ENCODE measurements around the gene GSTM3.

GSTM3 gene

DNA sequence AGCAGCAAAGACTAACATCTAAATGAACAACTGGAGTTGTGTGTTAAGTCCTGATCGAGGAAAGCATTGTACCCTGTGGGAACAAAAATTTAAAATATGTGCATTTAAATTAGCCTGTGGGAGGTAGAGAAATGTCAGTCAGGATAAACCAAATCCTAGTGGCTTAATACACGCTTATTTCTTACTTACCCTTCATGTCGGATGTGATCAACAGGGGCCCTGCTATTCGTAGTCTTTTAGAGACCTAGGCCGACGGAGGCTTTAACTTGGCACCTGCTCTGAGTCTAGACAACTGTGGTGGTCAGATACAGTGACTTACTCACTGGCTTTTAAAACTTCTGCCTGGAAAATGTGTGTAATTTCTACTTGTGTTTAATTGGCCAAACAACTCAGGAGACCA, 10.2 kb downstream of the GSTM3 start:
- Histone ChIP-seq H3K36me3 (ENCODE audit: control insufficient read depth in 5 of 5, insufficient read depth in 5 of 5, low read length in 5 of 5) (no peaks in the 10 kb centered on the region), H3K27ac (ENCODE audit: low read depth, low read length) (no peak overlapping the region), H3K9ac (ENCODE audit: low read length in 5 of 5) (no peak overlapping the region), H3K4me3 (ENCODE audit: low read depth in 1 of 5, low read length in 5 of 5) (no peak overlapping the region), H3K27me3 (ENCODE audit: control insufficient read depth in 5 of 5, insufficient read depth in 4 of 5, low read length in 5 of 5) (no peaks in the 10 kb centered on the region), H3K9me3 (ENCODE audit: control insufficient read depth in 5 of 5, low read length in 5 of 5) (no peaks in the 10 kb centered on the region), H3K4me1 (ENCODE audit: control insufficient read depth in 5 of 5, insufficient read depth in 5 of 5, low read length in 5 of 5) (no peaks in the 10 kb centered on the region)

DNA sequence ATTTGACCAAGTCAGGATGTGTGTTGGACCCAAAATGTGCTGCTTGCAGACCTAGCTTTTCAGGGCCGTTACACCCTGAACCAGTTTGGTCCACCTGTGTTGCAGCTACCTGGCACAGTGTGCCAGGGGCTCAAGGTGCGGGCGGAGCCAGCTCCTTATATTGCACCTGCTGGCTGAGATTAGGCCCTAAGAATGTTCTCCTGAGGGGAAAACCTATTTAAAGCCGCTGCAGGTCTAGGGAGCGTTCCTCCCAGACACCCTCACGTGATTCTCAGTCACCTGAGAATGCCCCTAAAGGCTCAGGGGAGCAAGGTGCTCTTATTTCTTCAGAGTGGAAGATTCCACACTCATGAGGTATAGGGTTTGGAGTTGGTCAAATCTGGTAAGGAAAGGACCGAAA, 12.0 kb downstream of the GSTM3 start:
- H3K27ac ChIP-seq (ENCODE audit: low read depth, low read length) = no peak overlapping the region
- H3K9ac ChIP-seq (ENCODE audit: low read length in 5 of 5) = no peak overlapping the region
- no peaks in the 10 kb centered on the region for H3K9me3 ChIP-seq (ENCODE audit: control insufficient read depth in 5 of 5, low read length in 5 of 5)
- no peaks in the 10 kb centered on the region for H3K27me3 ChIP-seq (ENCODE audit: control insufficient read depth in 5 of 5, insufficient read depth in 4 of 5, low read length in 5 of 5)
- no peak overlapping the region for H3K4me3 ChIP-seq (ENCODE audit: low read depth in 1 of 5, low read length in 5 of 5)
- no peaks in the 10 kb centered on the region for H3K4me1 ChIP-seq (ENCODE audit: control insufficient read depth in 5 of 5, insufficient read depth in 5 of 5, low read length in 5 of 5)
- no peaks in the 10 kb centered on the region for H3K36me3 ChIP-seq (ENCODE audit: control insufficient read depth in 5 of 5, insufficient read depth in 5 of 5, low read length in 5 of 5)

DNA sequence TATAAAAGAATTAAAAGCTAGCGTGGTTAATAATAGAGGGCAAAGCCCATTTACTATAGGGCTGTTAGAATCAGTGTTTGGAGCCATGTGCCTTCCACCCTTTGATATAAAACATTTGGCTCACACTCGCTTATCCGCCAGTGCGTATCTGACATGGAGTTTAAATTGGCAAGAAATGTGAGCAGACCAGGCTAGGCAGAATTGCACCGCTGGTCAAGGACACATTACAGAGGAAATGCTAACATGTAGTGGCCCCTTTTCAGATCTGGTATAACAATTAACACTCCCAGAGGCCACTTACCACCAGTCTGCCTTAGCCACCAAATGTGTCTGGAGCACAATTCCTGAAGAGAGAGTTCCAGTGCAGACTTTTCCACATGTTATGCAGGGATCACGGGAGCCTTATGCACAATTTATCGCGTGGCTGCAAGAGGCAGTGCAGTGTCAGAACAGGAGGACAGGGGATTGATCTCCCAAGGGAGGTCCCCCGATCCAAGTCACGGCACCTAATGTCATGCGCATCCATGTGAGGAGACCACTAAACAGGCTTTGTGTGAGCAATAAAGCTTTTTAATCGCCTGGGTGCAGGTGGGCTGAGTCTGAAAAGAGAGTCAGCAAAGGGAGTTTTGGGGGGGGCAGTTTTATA, 14.0 kb downstream of the GSTM3 start:
- Histone ChIP-seq H3K4me1 (ENCODE audit: control insufficient read depth in 5 of 5, insufficient read depth in 5 of 5, low read length in 5 of 5) (peaks cover 0 to 5% (median 0%) of the 10 kb centered on the region in 5 donors), H3K27me3 (ENCODE audit: control insufficient read depth in 5 of 5, insufficient read depth in 4 of 5, low read length in 5 of 5) (no peaks in the 10 kb centered on the region), H3K27ac (ENCODE audit: low read depth, low read length) (no peak overlapping the region), H3K9me3 (ENCODE audit: control insufficient read depth in 5 of 5, low read length in 5 of 5) (peaks cover 0 to 2% (median 0%) of the 10 kb centered on the region in 5 donors), H3K36me3 (ENCODE audit: control insufficient read depth in 5 of 5, insufficient read depth in 5 of 5, low read length in 5 of 5) (no peaks in the 10 kb centered on the region), H3K4me3 (ENCODE audit: low read depth in 1 of 5, low read length in 5 of 5) (no peak overlapping the region), H3K9ac (ENCODE audit: low read length in 5 of 5) (no peak overlapping the region)

DNA sequence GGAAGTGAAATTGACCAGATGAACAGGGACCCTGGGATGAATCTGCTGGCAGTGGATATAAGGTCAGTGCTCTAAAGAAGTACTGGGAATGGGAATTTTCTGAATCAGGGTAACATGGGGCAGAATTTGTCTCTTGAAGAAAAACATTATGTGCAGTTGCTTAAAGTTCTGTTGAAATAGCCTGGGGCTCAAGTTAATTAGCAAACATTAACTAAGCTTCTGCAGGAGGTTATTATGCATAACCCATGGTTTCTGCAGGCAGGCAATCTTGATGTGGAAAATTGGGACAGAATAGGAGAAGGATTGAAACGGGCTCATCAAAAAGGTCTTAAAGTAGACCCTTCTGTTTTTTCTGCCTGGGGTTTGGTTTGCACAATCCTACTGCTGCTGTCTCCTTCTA, 14.8 kb downstream of the GSTM3 start:
- peaks cover 0 to 2% (median 0%) of the 10 kb centered on the region in 5 donors for H3K9me3 ChIP-seq (ENCODE audit: control insufficient read depth in 5 of 5, low read length in 5 of 5)

DNA sequence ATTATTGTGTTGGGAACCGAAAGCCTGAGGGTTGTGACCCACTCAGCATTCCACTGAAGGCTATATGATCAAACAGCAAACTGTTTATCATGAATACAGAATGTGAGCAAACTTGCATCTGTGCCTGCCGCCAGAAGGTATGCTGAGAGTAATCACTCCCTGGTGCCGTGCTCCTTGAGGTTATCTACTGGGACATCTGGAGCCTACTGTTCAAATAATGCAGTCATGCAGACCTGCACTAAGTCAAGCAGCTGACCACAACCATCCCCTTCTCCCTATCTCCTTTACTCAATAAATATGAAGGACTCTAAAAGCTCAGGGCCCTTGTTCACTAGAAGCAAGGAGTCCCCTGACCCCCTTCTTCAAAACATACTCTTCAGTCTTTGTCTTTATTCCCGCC, 15.3 kb downstream of the GSTM3 start:
- no peak overlapping the region for H3K27ac ChIP-seq (ENCODE audit: low read depth, low read length)
- peaks cover 0 to 2% (median 0%) of the 10 kb centered on the region in 5 donors for H3K9me3 ChIP-seq (ENCODE audit: control insufficient read depth in 5 of 5, low read length in 5 of 5)
- H3K36me3 ChIP-seq (ENCODE audit: control insufficient read depth in 5 of 5, insufficient read depth in 5 of 5, low read length in 5 of 5) = no peaks in the 10 kb centered on the region
- H3K4me1 ChIP-seq (ENCODE audit: control insufficient read depth in 5 of 5, insufficient read depth in 5 of 5, low read length in 5 of 5) = peaks cover 0 to 5% (median 0%) of the 10 kb centered on the region in 5 donors
- no peak overlapping the region for H3K9ac ChIP-seq (ENCODE audit: low read length in 5 of 5)
- no peak overlapping the region for H3K4me3 ChIP-seq (ENCODE audit: low read depth in 1 of 5, low read length in 5 of 5)
- H3K27me3 ChIP-seq (ENCODE audit: control insufficient read depth in 5 of 5, insufficient read depth in 4 of 5, low read length in 5 of 5) = no peaks in the 10 kb centered on the region

More for the DNA sequence above, 14.8 kb downstream of the GSTM3 start:
- Histone ChIP-seq H3K27ac (ENCODE audit: low read depth, low read length) (no peak overlapping the region), H3K27me3 (ENCODE audit: control insufficient read depth in 5 of 5, insufficient read depth in 4 of 5, low read length in 5 of 5) (no peaks in the 10 kb centered on the region), H3K4me3 (ENCODE audit: low read depth in 1 of 5, low read length in 5 of 5) (no peak overlapping the region), H3K36me3 (ENCODE audit: control insufficient read depth in 5 of 5, insufficient read depth in 5 of 5, low read length in 5 of 5) (no peaks in the 10 kb centered on the region), H3K4me1 (ENCODE audit: control insufficient read depth in 5 of 5, insufficient read depth in 5 of 5, low read length in 5 of 5) (peaks cover 0 to 5% (median 0%) of the 10 kb centered on the region in 5 donors), H3K9ac (ENCODE audit: low read length in 5 of 5) (no peak overlapping the region)

DNA sequence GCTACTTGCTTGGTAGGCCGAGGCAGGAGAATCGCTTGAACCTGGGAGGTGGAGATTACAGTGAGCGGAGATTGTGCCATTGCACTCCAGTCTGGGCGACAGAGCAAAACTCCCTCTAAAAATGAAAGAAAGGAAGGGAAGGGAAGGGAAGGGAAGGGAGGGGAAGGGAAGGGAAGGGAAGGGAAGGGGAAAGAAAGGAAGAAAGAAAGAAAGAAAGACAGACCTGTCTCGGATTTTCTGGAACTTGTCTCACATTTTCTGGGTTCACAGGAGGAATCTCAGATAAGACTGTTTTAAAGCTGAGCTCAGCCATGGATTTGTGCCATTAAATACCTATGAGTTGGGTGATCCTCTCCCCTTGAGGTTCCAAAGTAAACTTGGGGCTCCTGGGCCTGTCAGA, 15.9 kb downstream of the GSTM3 start:
- H3K9ac ChIP-seq (ENCODE audit: low read length in 5 of 5) = no peak overlapping the region
- H3K4me1 ChIP-seq (ENCODE audit: control insufficient read depth in 5 of 5, insufficient read depth in 5 of 5, low read length in 5 of 5) = peaks cover 0 to 5% (median 0%) of the 10 kb centered on the region in 5 donors
- no peak overlapping the region for H3K27ac ChIP-seq (ENCODE audit: low read depth, low read length)
- no peaks in the 10 kb centered on the region for H3K27me3 ChIP-seq (ENCODE audit: control insufficient read depth in 5 of 5, insufficient read depth in 4 of 5, low read length in 5 of 5)
- no peak overlapping the region for H3K4me3 ChIP-seq (ENCODE audit: low read depth in 1 of 5, low read length in 5 of 5)
- no peaks in the 10 kb centered on the region for H3K36me3 ChIP-seq (ENCODE audit: control insufficient read depth in 5 of 5, insufficient read depth in 5 of 5, low read length in 5 of 5)
- peaks cover 0 to 2% (median 0%) of the 10 kb centered on the region in 5 donors for H3K9me3 ChIP-seq (ENCODE audit: control insufficient read depth in 5 of 5, low read length in 5 of 5)

DNA sequence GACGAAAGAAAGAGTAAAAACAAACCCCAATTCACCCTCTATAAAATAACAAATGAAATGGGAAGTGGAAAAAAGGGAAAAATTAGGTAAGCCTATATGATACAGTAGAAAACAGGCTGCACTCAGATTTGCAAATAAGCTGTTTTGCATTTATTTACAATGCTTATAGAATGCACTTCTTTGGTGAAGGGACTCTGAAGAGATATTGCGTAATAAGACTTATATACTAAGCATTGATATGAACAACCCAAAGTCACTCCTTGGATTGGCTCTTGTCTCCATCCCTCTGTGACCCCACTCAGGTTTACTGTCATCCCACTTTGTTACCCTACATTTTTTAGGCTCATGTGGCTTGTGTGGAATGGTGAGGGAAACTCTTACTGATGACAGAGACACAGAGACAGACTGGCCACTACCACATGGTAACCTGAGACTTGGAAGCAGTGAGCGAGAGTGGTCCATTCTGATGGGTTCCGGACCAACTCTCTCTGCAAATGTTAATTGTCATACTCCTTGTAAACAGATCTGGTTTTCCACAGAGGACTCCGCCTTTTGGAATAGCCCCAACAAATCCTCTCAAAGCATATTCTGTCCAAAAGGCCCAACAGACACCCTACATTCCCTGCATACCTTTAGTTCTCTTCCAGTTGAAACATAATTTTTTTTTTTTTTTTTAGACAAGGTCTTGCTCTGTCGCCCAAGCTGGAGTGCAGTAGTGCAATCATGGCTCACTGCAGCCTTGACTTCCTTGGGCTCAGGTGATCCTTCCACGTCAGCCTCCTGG, 17.7 kb downstream of the GSTM3 start:
- H3K9ac ChIP-seq (ENCODE audit: low read length in 5 of 5) = no peak overlapping the region
- H3K27me3 ChIP-seq (ENCODE audit: control insufficient read depth in 5 of 5, insufficient read depth in 4 of 5, low read length in 5 of 5) = no peaks in the 10 kb centered on the region
- no peaks in the 10 kb centered on the region for H3K36me3 ChIP-seq (ENCODE audit: control insufficient read depth in 5 of 5, insufficient read depth in 5 of 5, low read length in 5 of 5)
- H3K9me3 ChIP-seq (ENCODE audit: control insufficient read depth in 5 of 5, low read length in 5 of 5) = peaks cover 0 to 2% (median 0%) of the 10 kb centered on the region in 5 donors
- peaks cover 0 to 11% (median 0%) of the 10 kb centered on the region in 5 donors for H3K4me1 ChIP-seq (ENCODE audit: control insufficient read depth in 5 of 5, insufficient read depth in 5 of 5, low read length in 5 of 5)
- no peak overlapping the region for H3K4me3 ChIP-seq (ENCODE audit: low read depth in 1 of 5, low read length in 5 of 5)
- no peak overlapping the region for H3K27ac ChIP-seq (ENCODE audit: low read depth, low read length)

DNA sequence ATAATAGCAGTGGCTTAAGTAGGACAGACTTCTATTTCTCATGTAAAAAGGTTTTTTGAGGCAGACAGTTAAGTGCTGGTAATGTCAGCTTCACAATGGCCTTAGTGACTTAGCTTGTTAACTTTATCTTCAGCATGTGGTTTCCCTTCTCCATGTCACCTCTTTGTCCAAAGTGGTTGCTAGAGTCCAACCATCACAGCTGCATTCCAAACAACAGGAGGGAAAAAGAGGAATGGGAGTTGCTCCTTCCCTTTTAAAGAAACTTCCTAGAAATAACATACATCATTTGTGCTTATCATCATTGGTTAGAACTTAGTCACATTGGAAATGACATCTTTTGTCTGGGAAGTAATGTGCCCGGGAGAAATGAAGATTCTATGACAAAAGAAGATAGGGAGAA, 18.9 kb downstream of the GSTM3 start:
- Histone ChIP-seq H3K36me3 (ENCODE audit: control insufficient read depth in 5 of 5, insufficient read depth in 5 of 5, low read length in 5 of 5) (no peaks in the 10 kb centered on the region), H3K4me1 (ENCODE audit: control insufficient read depth in 5 of 5, insufficient read depth in 5 of 5, low read length in 5 of 5) (peaks cover 0 to 13% (median under 1%) of the 10 kb centered on the region in 5 donors), H3K4me3 (ENCODE audit: low read depth in 1 of 5, low read length in 5 of 5) (no peak overlapping the region), H3K9ac (ENCODE audit: low read length in 5 of 5) (no peak overlapping the region), H3K27me3 (ENCODE audit: control insufficient read depth in 5 of 5, insufficient read depth in 4 of 5, low read length in 5 of 5) (no peaks in the 10 kb centered on the region), H3K27ac (ENCODE audit: low read depth, low read length) (no peak overlapping the region), H3K9me3 (ENCODE audit: control insufficient read depth in 5 of 5, low read length in 5 of 5) (peaks cover 0 to 2% (median 0%) of the 10 kb centered on the region in 5 donors)

DNA sequence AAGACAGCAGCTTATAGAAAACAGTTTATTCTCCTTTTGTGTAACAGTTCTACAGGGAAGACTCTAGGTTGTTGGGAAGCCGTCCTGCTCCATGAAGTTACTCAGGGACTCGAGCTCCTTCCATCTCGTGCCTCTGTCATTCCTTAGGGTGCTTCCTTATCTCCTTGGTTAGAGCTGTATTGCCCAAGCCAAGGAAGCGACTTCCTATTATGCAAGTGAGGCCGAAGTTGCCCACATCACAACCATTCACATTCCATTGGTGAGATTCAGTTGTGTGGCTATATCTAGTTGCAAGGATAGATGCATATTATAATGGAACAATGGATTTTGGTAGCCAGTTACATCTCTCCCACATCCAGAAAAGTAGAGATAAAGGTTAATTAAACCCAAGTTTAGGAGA, 19.8 kb downstream of the GSTM3 start:
- Histone ChIP-seq H3K9me3 (ENCODE audit: control insufficient read depth in 5 of 5, low read length in 5 of 5) (peaks cover 0 to 2% (median 0%) of the 10 kb centered on the region in 5 donors), H3K9ac (ENCODE audit: low read length in 5 of 5) (no peak overlapping the region), H3K4me3 (ENCODE audit: low read depth in 1 of 5, low read length in 5 of 5) (no peak overlapping the region), H3K27ac (ENCODE audit: low read depth, low read length) (no peak overlapping the region), H3K4me1 (ENCODE audit: control insufficient read depth in 5 of 5, insufficient read depth in 5 of 5, low read length in 5 of 5) (peaks cover 0 to 20% (median 9%) of the 10 kb centered on the region in 5 donors), H3K27me3 (ENCODE audit: control insufficient read depth in 5 of 5, insufficient read depth in 4 of 5, low read length in 5 of 5) (no peaks in the 10 kb centered on the region), H3K36me3 (ENCODE audit: control insufficient read depth in 5 of 5, insufficient read depth in 5 of 5, low read length in 5 of 5) (no peaks in the 10 kb centered on the region)

DNA sequence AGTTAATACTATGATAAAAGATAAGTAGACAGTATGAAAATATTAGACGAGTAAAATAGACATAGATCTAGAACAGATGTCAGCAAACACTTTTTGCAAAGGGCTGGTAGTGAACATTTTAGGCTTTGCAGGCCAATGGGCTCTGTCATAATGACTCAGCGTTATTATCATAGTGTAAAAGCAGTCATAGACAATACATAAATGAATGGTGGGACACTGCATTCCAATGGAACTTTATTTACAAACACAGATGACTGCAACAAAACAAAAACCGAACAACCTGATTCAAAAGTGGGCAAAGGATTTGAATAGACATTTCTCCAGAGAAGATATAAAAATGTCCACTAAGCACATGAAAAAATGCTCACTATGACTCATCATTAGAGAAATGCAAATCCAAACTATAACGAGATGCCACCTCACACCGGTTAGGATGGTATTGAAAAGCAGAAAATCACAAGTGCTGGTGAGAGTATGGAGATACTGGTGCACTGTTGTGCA, 21.5 kb downstream of the GSTM3 start:
- Histone ChIP-seq H3K4me3 (ENCODE audit: low read depth in 1 of 5, low read length in 5 of 5) (no peak overlapping the region), H3K4me1 (ENCODE audit: control insufficient read depth in 5 of 5, insufficient read depth in 5 of 5, low read length in 5 of 5) (peaks cover 0 to 20% (median 9%) of the 10 kb centered on the region in 5 donors), H3K27me3 (ENCODE audit: control insufficient read depth in 5 of 5, insufficient read depth in 4 of 5, low read length in 5 of 5) (no peaks in the 10 kb centered on the region), H3K9ac (ENCODE audit: low read length in 5 of 5) (no peak overlapping the region), H3K36me3 (ENCODE audit: control insufficient read depth in 5 of 5, insufficient read depth in 5 of 5, low read length in 5 of 5) (no peaks in the 10 kb centered on the region), H3K27ac (ENCODE audit: low read depth, low read length) (no peak overlapping the region), H3K9me3 (ENCODE audit: control insufficient read depth in 5 of 5, low read length in 5 of 5) (peaks cover 0 to 2% (median 0%) of the 10 kb centered on the region in 5 donors)

Measured in subcutaneous abdominal adipose tissue (tissue), 5 donors.